Mesothelial cell of epicardium (in vitro differentiated cells): ENCODE results near the gene GNG2. TPM values are rescaled to one million over a fixed set of nuclear protein-coding genes. Genes with fewer than 3 reads are reported as not detected.

Experiments
- DNase-seq, 2 experiments: peaks; one replicate each; pipeline ENCODE4 v3.0.0; 2021; ENCODE audit warnings: low spot score in 2 of 2; ENCODE audit not compliant: unreplicated experiment in 2 of 2
- H3K27ac Mint-ChIP-seq: 2 replicates; pipeline ENCODE4 v1.8.0; 2021; ENCODE audit warnings: mixed read lengths
- H3K27me3 Mint-ChIP-seq: 2 replicates; pipeline ENCODE4 v1.8.0; 2021; ENCODE audit warnings: low read depth, mixed read lengths
- H3K36me3 Mint-ChIP-seq: 2 replicates; pipeline ENCODE4 v1.8.0; 2021; ENCODE audit warnings: mixed read lengths
- H3K4me1 Mint-ChIP-seq: 2 replicates; pipeline ENCODE4 v1.8.0; 2021; ENCODE audit warnings: mixed read lengths
- H3K4me3 Mint-ChIP-seq: 2 replicates; pipeline ENCODE4 v1.8.0; 2021; ENCODE audit warnings: mild to moderate bottlenecking, moderate library complexity, mixed read lengths
- H3K9me3 Mint-ChIP-seq: 2 replicates; pipeline ENCODE4 v1.8.0; 2021; ENCODE audit warnings: mixed read lengths
- total RNA-seq: library from RNA; stranded (reverse); gene quantifications from 3 replicates; pipeline ENCODE4 v1.2.1, GENCODE V29; 2021
- TF ChIP-seq, protein P1 (sequence below): fragments of 200-600 bp; sonication (generic); IDR thresholded peaks from one replicate; pipeline ENCODE4 v1.5.0; 2021; ENCODE audit warnings: antibody characterized with exemption; ENCODE audit not compliant: unreplicated experiment

The GNG2 gene
- total RNA-seq, 1 donor from 2014 or later = 52.4 TPM

DNA sequence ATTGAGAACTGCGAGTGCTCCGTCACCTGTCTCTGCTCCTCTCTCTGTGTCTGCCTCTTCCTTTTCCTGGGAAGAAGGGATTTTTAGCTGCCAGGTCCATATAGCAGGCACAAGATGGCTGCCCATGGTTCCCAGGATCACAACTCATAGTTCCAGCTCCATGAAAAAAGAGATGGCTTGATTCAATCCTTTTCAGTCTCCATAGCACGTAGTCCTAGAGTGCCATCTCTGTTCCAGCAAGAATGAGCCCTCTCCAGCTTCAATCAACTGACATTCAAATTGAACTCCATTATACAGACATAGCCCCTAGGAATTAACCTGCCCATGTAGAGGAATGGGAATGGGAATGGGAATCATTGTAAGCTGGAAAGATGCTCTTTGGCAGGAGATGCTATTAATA lies 94.2 kb downstream of the GNG2 start:
- H3K9me3 Mint-ChIP-seq = peaks cover 26% of the 10 kb centered on the region
- no peak overlapping the region for H3K27ac Mint-ChIP-seq
- no peaks in the 10 kb centered on the region for H3K4me1 Mint-ChIP-seq
- H3K4me3 Mint-ChIP-seq = no peak overlapping the region
- TF ChIP-seq, protein P1, sequence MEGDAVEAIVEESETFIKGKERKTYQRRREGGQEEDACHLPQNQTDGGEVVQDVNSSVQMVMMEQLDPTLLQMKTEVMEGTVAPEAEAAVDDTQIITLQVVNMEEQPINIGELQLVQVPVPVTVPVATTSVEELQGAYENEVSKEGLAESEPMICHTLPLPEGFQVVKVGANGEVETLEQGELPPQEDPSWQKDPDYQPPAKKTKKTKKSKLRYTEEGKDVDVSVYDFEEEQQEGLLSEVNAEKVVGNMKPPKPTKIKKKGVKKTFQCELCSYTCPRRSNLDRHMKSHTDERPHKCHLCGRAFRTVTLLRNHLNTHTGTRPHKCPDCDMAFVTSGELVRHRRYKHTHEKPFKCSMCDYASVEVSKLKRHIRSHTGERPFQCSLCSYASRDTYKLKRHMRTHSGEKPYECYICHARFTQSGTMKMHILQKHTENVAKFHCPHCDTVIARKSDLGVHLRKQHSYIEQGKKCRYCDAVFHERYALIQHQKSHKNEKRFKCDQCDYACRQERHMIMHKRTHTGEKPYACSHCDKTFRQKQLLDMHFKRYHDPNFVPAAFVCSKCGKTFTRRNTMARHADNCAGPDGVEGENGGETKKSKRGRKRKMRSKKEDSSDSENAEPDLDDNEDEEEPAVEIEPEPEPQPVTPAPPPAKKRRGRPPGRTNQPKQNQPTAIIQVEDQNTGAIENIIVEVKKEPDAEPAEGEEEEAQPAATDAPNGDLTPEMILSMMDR = no peak
- H3K36me3 Mint-ChIP-seq = peaks cover 30% of the 10 kb centered on the region
- DNase-seq = no peak
- H3K27me3 Mint-ChIP-seq = peaks cover 6% of the 10 kb centered on the region

DNA sequence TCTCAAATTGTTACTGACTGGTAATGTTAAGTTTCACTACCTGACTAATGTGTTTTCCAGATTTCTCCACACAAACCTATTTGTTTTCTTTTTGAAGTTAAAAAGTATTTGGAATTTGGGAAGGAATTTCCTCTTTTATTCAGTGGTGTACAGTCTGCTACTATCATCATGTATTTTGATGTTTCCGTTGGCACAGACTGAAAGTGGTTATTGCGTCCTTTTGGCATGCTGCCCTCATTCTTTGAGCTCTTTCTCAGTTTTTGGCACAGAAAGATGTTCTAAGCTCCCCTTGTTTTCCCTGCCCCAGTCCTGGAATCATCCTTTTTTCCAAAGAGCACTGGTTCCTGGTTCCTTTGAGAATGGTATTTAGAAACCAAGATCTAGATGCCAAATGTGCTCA lies 97.5 kb downstream of the GNG2 start:
- no peak overlapping the region for H3K4me3 Mint-ChIP-seq
- TF ChIP-seq, protein P1 = no peak
- peaks cover 34% of the 10 kb centered on the region for H3K9me3 Mint-ChIP-seq
- peaks cover 11% of the 10 kb centered on the region for H3K4me1 Mint-ChIP-seq
- H3K36me3 Mint-ChIP-seq = peaks cover 32% of the 10 kb centered on the region
- no peak overlapping the region for H3K27ac Mint-ChIP-seq
- no peak for DNase-seq
- peaks cover under 1% of the 10 kb centered on the region for H3K27me3 Mint-ChIP-seq

DNA sequence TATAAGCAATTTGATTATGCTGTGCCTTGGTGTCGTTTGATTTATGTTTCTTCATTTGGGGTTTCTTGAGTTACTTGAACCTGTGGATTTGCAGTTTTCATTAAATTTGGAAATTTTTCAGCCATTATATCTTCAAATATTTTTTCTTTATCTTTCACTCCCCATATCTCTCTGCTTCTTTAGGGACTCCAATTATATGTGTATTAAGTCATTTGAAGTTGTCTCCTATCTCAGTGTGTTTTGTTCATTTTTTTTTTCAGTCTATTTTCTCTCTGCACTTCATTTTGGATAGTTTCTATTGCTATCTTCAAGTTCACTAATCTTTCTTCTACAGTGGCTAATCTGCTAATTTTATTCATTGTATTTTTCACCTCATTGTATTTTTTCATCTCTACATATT lies 99.5 kb downstream of the GNG2 start:
- Mint-ChIP-seq H3K4me1 (peaks cover 23% of the 10 kb centered on the region), H3K9me3 (peaks cover 34% of the 10 kb centered on the region), H3K4me3 (no peak overlapping the region), H3K36me3 (peaks cover 31% of the 10 kb centered on the region), H3K27ac (no peak overlapping the region), H3K27me3 (peaks cover 7% of the 10 kb centered on the region)
- DNase-seq = no peak
- TF ChIP-seq, protein P1 = no peak

DNA sequence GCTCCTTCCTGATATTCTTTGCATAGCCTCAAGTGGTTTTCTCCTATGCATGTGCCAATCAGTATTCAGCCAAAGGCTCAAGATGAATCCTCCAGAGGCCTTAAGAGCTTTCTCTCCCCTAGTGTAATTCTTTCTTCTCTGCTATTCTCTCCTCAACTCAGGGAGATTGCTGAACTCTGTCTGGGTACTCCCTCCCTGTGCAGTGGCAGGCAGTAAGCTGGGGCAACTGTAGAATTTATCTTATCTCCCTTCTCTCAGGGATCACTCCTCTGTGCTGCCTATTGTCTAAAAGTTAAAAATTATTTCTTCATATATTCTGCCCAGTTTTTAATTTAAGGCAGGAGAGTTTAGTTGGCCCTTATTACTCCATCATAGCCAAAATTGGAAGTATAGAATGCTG lies 100.5 kb downstream of the GNG2 start:
- H3K27ac Mint-ChIP-seq = no peak overlapping the region
- H3K27me3 Mint-ChIP-seq = peaks cover 12% of the 10 kb centered on the region
- DNase-seq = no peak
- H3K9me3 Mint-ChIP-seq = peaks cover 34% of the 10 kb centered on the region
- TF ChIP-seq, protein P1 = no peak
- no peak overlapping the region for H3K4me3 Mint-ChIP-seq
- peaks cover 23% of the 10 kb centered on the region for H3K4me1 Mint-ChIP-seq
- H3K36me3 Mint-ChIP-seq = peaks cover 31% of the 10 kb centered on the region

DNA sequence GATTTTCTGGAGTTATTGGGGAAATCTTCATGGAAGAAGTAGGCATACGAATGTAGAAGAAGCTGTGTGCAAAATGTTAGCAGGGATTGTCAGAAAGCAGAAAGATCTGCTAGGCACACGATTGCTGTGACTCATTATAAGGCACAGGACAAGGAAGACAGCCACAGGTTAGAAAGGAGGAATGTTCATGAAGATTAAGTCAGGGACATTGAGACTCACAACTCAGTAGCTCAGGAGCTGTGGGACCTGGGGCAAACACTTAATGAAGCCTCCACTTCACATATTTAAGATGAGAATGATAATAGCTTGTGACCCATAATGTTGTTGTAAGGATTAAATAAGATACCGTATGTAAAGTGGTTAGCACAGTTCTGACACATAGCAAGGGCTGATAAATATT lies 102.3 kb downstream of the GNG2 start:
- Mint-ChIP-seq H3K4me1 (peaks cover 23% of the 10 kb centered on the region), H3K27me3 (peaks cover 19% of the 10 kb centered on the region), H3K27ac (peak overlapping the region; percentile 9), H3K36me3 (peaks cover 26% of the 10 kb centered on the region), H3K4me3 (no peak overlapping the region), H3K9me3 (peaks cover 26% of the 10 kb centered on the region)
- TF ChIP-seq, protein P1 = no peak
- DNase-seq = no peak

DNA sequence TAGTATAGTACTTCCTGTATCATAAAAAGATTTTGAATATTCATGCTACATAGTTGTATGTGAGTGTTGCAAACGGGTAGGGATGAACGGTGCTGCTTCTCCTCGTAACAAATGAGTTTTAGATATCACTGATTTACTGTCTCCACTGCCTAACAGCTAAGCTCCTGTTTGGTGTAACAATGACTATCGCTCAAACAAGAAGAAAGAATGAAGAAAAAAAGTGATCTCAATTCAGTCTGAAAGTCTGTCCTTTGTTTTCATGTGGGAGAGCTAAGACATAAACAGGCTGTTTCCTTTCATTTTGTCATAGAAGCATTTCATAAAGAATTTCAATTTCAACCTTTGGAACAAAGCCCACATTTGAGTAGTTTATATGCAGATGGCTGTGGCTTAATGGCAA lies 102.9 kb downstream of the GNG2 start:
- peak overlapping the region; percentile 42 for H3K4me3 Mint-ChIP-seq
- no peak for DNase-seq
- H3K4me1 Mint-ChIP-seq = peaks cover 23% of the 10 kb centered on the region
- H3K36me3 Mint-ChIP-seq = peaks cover 21% of the 10 kb centered on the region
- peak overlapping the region; percentile 71 for H3K27ac Mint-ChIP-seq
- H3K9me3 Mint-ChIP-seq = peaks cover 21% of the 10 kb centered on the region
- TF ChIP-seq, protein P1 = no peak
- peaks cover 23% of the 10 kb centered on the region for H3K27me3 Mint-ChIP-seq
